CD4-positive, alpha-beta memory T cell (primary cell): ENCODE measurements around the gene FSCN2. TPM values are rescaled to one million over a fixed set of nuclear protein-coding genes. Genes with fewer than 3 reads are reported as not detected.

Experiments
- CTCF ChIA-PET: fragments of 350-600 bp; sonication (Branson Sonifier 250); formaldehyde crosslinking; loops from one replicate; lab custom pipeline; 2021; ENCODE audit warnings: inconsistent platforms; ENCODE audit not compliant: partially characterized antibody; lab: Charles Lee
- POLR2A ChIA-PET: fragments of 350-600 bp; sonication (Branson Sonifier 250); formaldehyde crosslinking; loops from one replicate; lab custom pipeline; 2021; ENCODE audit not compliant: partially characterized antibody; lab: Charles Lee
- DNase-seq, 5 donors: peaks; one replicate each; pipeline versions ENCODE4 v3.0.0 to v3.0.0-alpha.2; 2020 to 2022; ENCODE audit warnings: mixed read lengths in 1 of 5
- H3K27ac ChIP-seq: one replicate; pipeline ENCODE4 v1.7.0; 2013; ENCODE audit warnings: low read depth, low read length
- H3K27me3 ChIP-seq: 2 replicates; pipeline ENCODE4 v1.7.0; 2013; ENCODE audit warnings: mild to moderate bottlenecking, low read length, moderate library complexity; ENCODE audit not compliant: insufficient read depth
- H3K36me3 ChIP-seq: 2 replicates; pipeline ENCODE4 v1.7.0; 2013; ENCODE audit warnings: mild to moderate bottlenecking, low read length, moderate library complexity; ENCODE audit not compliant: insufficient read depth
- H3K4me1 ChIP-seq: 2 replicates; pipeline ENCODE4 v1.7.0; 2013; ENCODE audit warnings: mild to moderate bottlenecking, low read length, moderate library complexity; ENCODE audit not compliant: insufficient read depth
- H3K4me3 ChIP-seq, 2 donors: one replicate each; pipeline ENCODE4 v1.7.0; 2013; ENCODE audit warnings: low read length in 2 of 2, mild to moderate bottlenecking in 1 of 2
- H3K9me3 ChIP-seq, 2 donors: one replicate each; pipeline ENCODE4 v1.7.0; 2013; ENCODE audit warnings: low read length in 2 of 2, control low read depth in 1 of 2; ENCODE audit not compliant: control insufficient read depth in 1 of 2
- H3K27ac Mint-ChIP-seq, 7 donors: one replicate each; pipeline ENCODE4 v1.8.0; 2020 to 2021; ENCODE audit warnings: mixed read lengths in 7 of 7, mild to moderate bottlenecking in 6 of 7, inconsistent platforms in 3 of 7, moderate library complexity in 3 of 7
- H3K27me3 Mint-ChIP-seq, 2 donors: one replicate each; pipeline ENCODE4 v1.8.0; 2020 to 2021; ENCODE audit warnings: mixed read lengths in 2 of 2
- H3K36me3 Mint-ChIP-seq, 2 donors: one replicate each; pipeline ENCODE4 v1.8.0; 2020 to 2021; ENCODE audit warnings: mixed read lengths in 2 of 2, inconsistent platforms in 1 of 2, mild to moderate bottlenecking in 1 of 2
- H3K4me1 Mint-ChIP-seq, 4 donors: one replicate each; pipeline ENCODE4 v1.8.0; 2020 to 2021; ENCODE audit warnings: mixed read lengths in 4 of 4, mild to moderate bottlenecking in 1 of 4
- H3K4me3 Mint-ChIP-seq, 8 donors: one replicate each; pipeline ENCODE4 v1.8.0; 2020 to 2021; ENCODE audit warnings: mixed read lengths in 8 of 8, mild to moderate bottlenecking in 7 of 8, moderate library complexity in 6 of 8, inconsistent platforms in 3 of 8
- H3K9me3 Mint-ChIP-seq, 8 donors: one replicate each; pipeline ENCODE4 v1.8.0; 2020 to 2021; ENCODE audit warnings: mixed read lengths in 8 of 8, mild to moderate bottlenecking in 5 of 8, inconsistent platforms in 3 of 8, moderate library complexity in 1 of 8
- intact Hi-C: fragments of 100-400 bp; cut with micrococcal nuclease; formaldehyde crosslinking; loops from one replicate; pipeline ENCODE4 v1.15.1; 2023
- polyA plus RNA-seq, 2 donors: library from polyadenylated mRNA; unstranded; fragments of 300-500 nt; fragmentation: Illumina TruSeq; gene quantifications; one replicate each; pipeline ENCODE4 v1.2.3, GENCODE V29; 2021
- total RNA-seq, 2 experiments: library from RNA; stranded (reverse); gene quantifications; one replicate each; pipeline ENCODE4 v1.2.3, GENCODE V29; 2021

FSCN2 gene
- total and polyA plus RNA-seq, 4 experiments from 2014 or later = 0.20 to 1.0 (median 0.75) TPM; not detected in 1

GRCh38 chr17:81520021-81520901 lies 7.9 kb upstream of the FSCN2 start:
- CTCF ChIA-PET = interaction anchor here (0.7 to 4.7 kb wide), 4 partner anchors 12 to 228 kb away, joined by 3 to 42 read pairs (median 12); partner anchors contain the start of gene FAAP100
- peak overlapping the region; percentile 43 for H3K27ac ChIP-seq
- no peaks in the 10 kb centered on the region for H3K27me3 ChIP-seq
- Mint-ChIP-seq H3K27ac (peak overlapping the region in 3 of 7 donors; percentile 14 to 18 (median 17)), H3K36me3 (no peaks in the 10 kb centered on the region), H3K4me1 (peaks cover 8 to 28% (median 18%) of the 10 kb centered on the region in 4 donors), H3K9me3 (no peaks in the 10 kb centered on the region), H3K4me3 (peak overlapping the region; percentile 9 to 67 (median 44)), H3K27me3 (no peaks in the 10 kb centered on the region)
- H3K9me3 ChIP-seq = no peaks in the 10 kb centered on the region
- POLR2A ChIA-PET = interaction anchor here (1.3 to 4.8 kb wide), 4 partner anchors 12 to 313 kb away, joined by 3 to 53 read pairs (median 7); partner anchors contain the start of gene MCRIP1
- DNase-seq = peak in 1 of 5 donors; percentile 39
- peak overlapping the region in 1 of 2 donors; percentile 55 for H3K4me3 ChIP-seq
- H3K36me3 ChIP-seq = no peaks in the 10 kb centered on the region
- H3K4me1 ChIP-seq = peaks cover 35% of the 10 kb centered on the region
- intact Hi-C loops = no loop called here

GRCh38 chr17:81522491-81523401 lies 5.4 kb upstream of the FSCN2 start:
- Histone ChIP-seq H3K9me3 (no peaks in the 10 kb centered on the region), H3K27ac (no peak overlapping the region), H3K36me3 (no peaks in the 10 kb centered on the region), H3K4me3 (no peak overlapping the region), H3K27me3 (no peaks in the 10 kb centered on the region), H3K4me1 (peaks cover 19% of the 10 kb centered on the region)
- no peaks in the 10 kb centered on the region for H3K36me3 Mint-ChIP-seq
- ChIA-PET CTCF (no interaction called here), POLR2A (interaction anchor here (1.1 to 1.6 kb wide), 3 partner anchors 12 to 48 kb away, joined by 3 to 4 read pairs (median 4); no protein-coding TSS in a partner anchor)
- peak overlapping the region in 1 of 7 donors; percentile 72 for H3K27ac Mint-ChIP-seq
- H3K9me3 Mint-ChIP-seq = no peaks in the 10 kb centered on the region
- peaks cover 4 to 12% (median 6%) of the 10 kb centered on the region in 4 donors for H3K4me1 Mint-ChIP-seq
- H3K4me3 Mint-ChIP-seq = no peak overlapping the region
- DNase-seq = peak in 1 of 5 donors; percentile 20
- H3K27me3 Mint-ChIP-seq = peaks cover 0 to 4% of the 10 kb centered on the region in 2 donors
- intact Hi-C loops = no loop called here

GRCh38 chr17:81523402-81524038 lies 4.7 kb upstream of the FSCN2 start:
- Histone ChIP-seq H3K36me3 (no peaks in the 10 kb centered on the region), H3K4me1 (peaks cover 13% of the 10 kb centered on the region), H3K27ac (no peak overlapping the region), H3K4me3 (no peak overlapping the region), H3K27me3 (no peaks in the 10 kb centered on the region), H3K9me3 (no peaks in the 10 kb centered on the region)
- Mint-ChIP-seq H3K4me1 (peaks cover 0 to 5% (median under 1%) of the 10 kb centered on the region in 4 donors), H3K9me3 (no peaks in the 10 kb centered on the region), H3K4me3 (no peak overlapping the region), H3K36me3 (no peaks in the 10 kb centered on the region), H3K27ac (no peak overlapping the region), H3K27me3 (peaks cover 0 to 4% of the 10 kb centered on the region in 2 donors)
- intact Hi-C loops = no loop called here
- peak in 1 of 5 donors; percentile 33 for DNase-seq
- ChIA-PET POLR2A (interaction anchor here (1.1 kb wide), 1 partner anchor 48 kb away, joined by 3 read pairs; no protein-coding TSS in a partner anchor), CTCF (no interaction called here)

- no peaks in the 10 kb centered on the region for H3K9me3 ChIP-seq
- H3K36me3 ChIP-seq = no peaks in the 10 kb centered on the region
- intact Hi-C loops = no loop called here
- no peaks in the 10 kb centered on the region for H3K27me3 ChIP-seq
- no peak overlapping the region for H3K27ac ChIP-seq
- Mint-ChIP-seq H3K36me3 (no peaks in the 10 kb centered on the region), H3K4me1 (peaks cover 0 to 4% (median under 1%) of the 10 kb centered on the region in 4 donors), H3K27ac (no peak overlapping the region), H3K9me3 (no peaks in the 10 kb centered on the region), H3K27me3 (peaks cover 0 to 4% of the 10 kb centered on the region in 2 donors), H3K4me3 (no peak overlapping the region)
- peak in 1 of 5 donors; percentile 21 for DNase-seq
- ChIA-PET POLR2A (no interaction called here), CTCF (no interaction called here)
- H3K4me1 ChIP-seq = peaks cover 8% of the 10 kb centered on the region
- H3K4me3 ChIP-seq = no peak overlapping the region
Measured at GRCh38 chr17:81524039-81524864, 3.9 kb upstream of the FSCN2 start.

- Mint-ChIP-seq H3K4me1 (peaks cover 0 to 4% (median under 1%) of the 10 kb centered on the region in 4 donors), H3K4me3 (no peak overlapping the region), H3K9me3 (no peaks in the 10 kb centered on the region), H3K36me3 (no peaks in the 10 kb centered on the region), H3K27ac (no peak overlapping the region), H3K27me3 (peaks cover 0 to 4% of the 10 kb centered on the region in 2 donors)
- CTCF ChIA-PET = no interaction called here
- no peak for DNase-seq
- POLR2A ChIA-PET = interaction anchor here (0.6 kb wide), 1 partner anchor 38 kb away, joined by 3 read pairs; no protein-coding TSS in a partner anchor
- Histone ChIP-seq H3K27me3 (no peaks in the 10 kb centered on the region), H3K9me3 (no peaks in the 10 kb centered on the region), H3K4me1 (peaks cover 4% of the 10 kb centered on the region), H3K36me3 (no peaks in the 10 kb centered on the region), H3K27ac (no peak overlapping the region), H3K4me3 (no peak overlapping the region)
- intact Hi-C loops = no loop called here
Measured at GRCh38 chr17:81524865-81525159, 3.4 kb upstream of the FSCN2 start.
